NCI-H187 treated with DMSO at 0.1 percent for 48 hours (cell line): Measurements from ENCODE around the gene RCVRN.

Source experiments
- DNase-seq: peaks from one replicate; lab custom pipeline; 2025; lab: John Stamatoyannopoulos, UW

RCVRN gene

GRCh38 chr17:9905078-9905415, at the start of gene RCVRN:
Gene RCVRN (minus strand): TSS chr17:9905271. CDS start chr17:9905180, 91 bp downstream.
- no peak for DNase-seq

- no peak for DNase-seq
Observed at GRCh38 chr17:9953492-9953891, 48.4 kb upstream of the RCVRN start.

- no peak for DNase-seq
Observed at GRCh38 chr17:9951803-9952202, 46.7 kb upstream of the RCVRN start.

GRCh38 chr17:9948928-9949327, 43.9 kb upstream of the RCVRN start:
- no peak for DNase-seq

- DNase-seq = no peak
Observed at GRCh38 chr17:9944704-9945103, 39.6 kb upstream of the RCVRN start.

GRCh38 chr17:9943343-9943742, 38.3 kb upstream of the RCVRN start:
- no peak for DNase-seq

- DNase-seq = no peak
Observed at GRCh38 chr17:9942885-9943284, 37.8 kb upstream of the RCVRN start.

GRCh38 chr17:9941305-9941704, 36.2 kb upstream of the RCVRN start:
- no peak for DNase-seq

- no peak for DNase-seq
Observed at GRCh38 chr17:9940841-9941240, 35.8 kb upstream of the RCVRN start.

- no peak for DNase-seq
Observed at GRCh38 chr17:9938764-9939163, 33.7 kb upstream of the RCVRN start.

GRCh38 chr17:9937901-9938300, 32.8 kb upstream of the RCVRN start:
- no peak for DNase-seq

- no peak for DNase-seq
Observed at GRCh38 chr17:9937241-9937761, 32.2 kb upstream of the RCVRN start.

GRCh38 chr17:9936095-9936494, 31.0 kb upstream of the RCVRN start:
- no peak for DNase-seq

- DNase-seq = no peak
Observed at GRCh38 chr17:9935408-9935807, 30.3 kb upstream of the RCVRN start.

- DNase-seq = no peak
Observed at GRCh38 chr17:9934331-9934730, 29.3 kb upstream of the RCVRN start.

GRCh38 chr17:9932491-9932890, 27.4 kb upstream of the RCVRN start:
- DNase-seq = no peak

- DNase-seq = no peak
Observed at GRCh38 chr17:9931144-9931741, 26.2 kb upstream of the RCVRN start.

GRCh38 chr17:9929871-9930270, 24.8 kb upstream of the RCVRN start:
- DNase-seq = no peak

- no peak for DNase-seq
Observed at GRCh38 chr17:9928601-9929333, 23.7 kb upstream of the RCVRN start.

GRCh38 chr17:9926150-9926804, 21.2 kb upstream of the RCVRN start:
- no peak for DNase-seq

GRCh38 chr17:9925457-9925856, 20.4 kb upstream of the RCVRN start:
- no peak for DNase-seq

GRCh38 chr17:9924735-9925191, 19.7 kb upstream of the RCVRN start:
- DNase-seq = no peak
